Lung (tissue), 12 donors: ENCODE measurements around the gene GGPS1. TPM values are rescaled to one million over a fixed set of nuclear protein-coding genes. Genes with fewer than 3 reads are reported as not detected.

Experiments
- ATAC-seq: fragments of 200-7000 bp; cut with Tn5 transposase; one replicate; pipeline ENCODE4 v1.9.1; 2020; ENCODE audit warnings: moderate number of reproducible peaks; ENCODE audit not compliant: insufficient read depth, low FRiP score
- DNase-seq, 3 donors: peaks; one replicate each; pipeline ENCODE4 v3.0.0-alpha.2; 2013 to 2017
- H3K27ac ChIP-seq, 2 donors: one replicate each; pipeline ENCODE4 v1.5.1; 2013; ENCODE audit warnings: mild to moderate bottlenecking in 2 of 2, moderate library complexity in 2 of 2, control low read depth in 1 of 2, inconsistent platforms in 1 of 2, low read depth in 1 of 2, low read length in 1 of 2
- H3K27me3 ChIP-seq, 3 donors: one replicate each; pipeline ENCODE4 v1.5.1; 2013; ENCODE audit warnings: low read length in 2 of 3; ENCODE audit not compliant: control insufficient read depth in 3 of 3, insufficient read depth in 3 of 3
- H3K36me3 ChIP-seq, 4 donors: one replicate each; pipeline ENCODE4 v1.5.1; 2013; ENCODE audit warnings: low read length in 4 of 4, mild to moderate bottlenecking in 1 of 4, moderate library complexity in 1 of 4; ENCODE audit not compliant: control insufficient read depth in 4 of 4, insufficient read depth in 4 of 4
- H3K4me1 ChIP-seq, 5 donors: one replicate each; pipeline ENCODE4 v1.5.1; 2013; ENCODE audit warnings: low read length in 5 of 5, mild to moderate bottlenecking in 2 of 5, moderate library complexity in 1 of 5; ENCODE audit not compliant: control insufficient read depth in 5 of 5, insufficient read depth in 5 of 5
- H3K4me3 ChIP-seq: one replicate; pipeline ENCODE4 v1.5.1; 2013; ENCODE audit warnings: mild to moderate bottlenecking, control low read depth, moderate library complexity
- H3K9ac ChIP-seq, 2 donors: one replicate each; pipeline ENCODE4 v1.5.1; 2013; ENCODE audit warnings: low read length in 2 of 2, control low read depth in 1 of 2; ENCODE audit not compliant: insufficient read depth in 1 of 2
- H3K9me3 ChIP-seq, 4 donors: one replicate each; pipeline ENCODE4 v1.5.1; 2013; ENCODE audit warnings: low read length in 3 of 4, mild to moderate bottlenecking in 1 of 4, moderate library complexity in 1 of 4; ENCODE audit not compliant: control insufficient read depth in 4 of 4, insufficient read depth in 3 of 4
- CTCF ChIP-seq: IDR thresholded peaks from 2 replicates; pipeline ENCODE4 v1.5.1; 2012; ENCODE audit warnings: mild to moderate bottlenecking; ENCODE audit errors: control extremely low read depth, extremely low read depth
- WGBS, 2 donors: extraction: QIAGEN DNeasy Blood & Tissue Kit; methylation state at CpG; one replicate each; pipeline ENCODE4 v1.1.7; 2013; 5-methylcytosine and 5-hydroxymethylcytosine counted together
- polyA plus RNA-seq, 2 donors: library from polyadenylated mRNA; stranded (reverse); fragments of 200-250 nt; gene quantifications; one replicate each; pipeline ENCODE4 v1.2.1, GENCODE V29; 2013
- total RNA-seq, 2 donors: library from RNA; depleted of rRNA in 1 of 2; stranded (reverse); fragments of >200 nt in 1 of 2; gene quantifications; one replicate each; pipeline ENCODE4 v1.2.1, GENCODE V29; 2014 to 2021
- donor health status: control.
- donor health status: control.
- donor health status: Bipolar disorder and iron deficiency.
- donor health status: healthy.
- donor health status: DM: yes; HTN: yes; CAD: no.

GGPS1 gene
- total and polyA plus RNA-seq, 4 donors, result 16.3 to 34.0 (median 26.3) TPM

DNA sequence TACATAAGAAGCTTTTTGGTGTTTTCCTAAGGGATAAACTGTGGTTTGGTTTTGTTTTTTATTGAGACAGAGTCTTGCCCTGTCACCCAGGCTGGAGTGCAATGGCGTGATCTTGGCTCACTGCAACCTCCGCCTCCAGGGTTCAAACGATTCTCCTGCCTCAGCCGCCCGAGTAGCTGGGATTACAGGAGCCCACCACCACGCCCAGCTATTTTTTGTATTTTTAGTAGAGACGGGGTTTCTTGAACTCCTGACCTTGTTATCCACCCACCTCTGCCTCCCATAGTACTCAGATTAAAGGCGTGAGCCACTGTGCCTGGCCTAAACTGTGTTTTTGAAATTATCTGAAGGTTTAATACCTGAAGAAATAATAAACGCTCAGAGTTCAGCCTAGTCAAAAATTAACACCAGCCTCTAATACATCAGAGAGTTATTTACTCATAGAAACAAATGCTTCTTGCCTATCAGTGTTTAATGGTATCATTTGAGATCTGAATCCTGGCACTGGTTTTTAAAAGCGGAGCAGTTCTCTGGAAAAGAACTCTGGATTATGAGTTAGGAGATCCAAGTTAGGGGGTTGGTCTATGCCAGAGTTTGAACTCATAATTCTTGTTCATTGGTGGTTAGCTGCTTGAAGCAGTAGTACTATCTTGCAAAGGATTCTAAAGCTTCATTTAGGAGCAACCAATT, 29.1 kb upstream of the GGPS1 start:
- H3K36me3 ChIP-seq, result peaks cover 0 to 1% (median 0%) of the 10 kb centered on the region in 4 donors

DNA sequence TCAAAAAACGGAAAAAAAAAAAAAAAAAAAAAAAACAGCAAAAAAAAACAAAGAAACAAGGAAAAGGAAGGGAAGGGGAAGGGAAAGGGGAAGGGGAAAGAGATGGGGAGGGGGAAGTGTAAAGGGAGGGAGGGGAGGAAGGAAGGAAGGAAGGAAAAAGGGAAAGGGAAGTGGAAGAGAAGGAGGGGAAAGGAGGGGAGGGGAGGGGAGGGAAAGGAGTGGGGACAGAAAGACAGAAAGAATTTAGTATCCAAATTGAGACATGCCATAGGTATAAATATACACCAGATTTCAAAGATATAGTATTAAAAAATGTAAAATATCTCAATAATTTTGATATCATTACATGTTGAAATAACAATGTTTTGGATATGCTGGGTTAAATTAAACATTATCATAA, 26.2 kb upstream of the GGPS1 start:
- no peak for ATAC-seq
- Histone ChIP-seq H3K4me3 (no peak overlapping the region), H3K9ac (no peak overlapping the region), H3K27me3 (no peaks in the 10 kb centered on the region), H3K9me3 (no peaks in the 10 kb centered on the region), H3K27ac (no peak overlapping the region), H3K4me1 (peaks cover 6 to 16% (median 12%) of the 10 kb centered on the region in 5 donors), H3K36me3 (peaks cover 0 to 1% (median 0%) of the 10 kb centered on the region in 4 donors)
- DNase-seq, result no peak
- WGBS, 2 donors, result 82 to 91% methylated on average over 1 of the region's 1 CpG
- no peak for TF ChIP-seq CTCF

More for the DNA sequence above, 29.1 kb upstream of the GGPS1 start:
- Histone ChIP-seq H3K27me3 (no peaks in the 10 kb centered on the region), H3K9ac (no peak overlapping the region), H3K4me1 (peaks cover 0 to 5% (median 3%) of the 10 kb centered on the region in 5 donors), H3K4me3 (no peak overlapping the region), H3K27ac (no peak overlapping the region), H3K9me3 (no peaks in the 10 kb centered on the region)
- no peak for DNase-seq
- WGBS, 2 donors, result 80 to 83% methylated on average over 10 of the region's 10 CpGs
- no peak for ATAC-seq
- TF ChIP-seq CTCF, result no peak

GRCh38 chr1:235304549-235305451, 23.6 kb upstream of the GGPS1 start:
- peak overlapping the region; percentile 7 to 38 for H3K9ac ChIP-seq
- peak; percentile 27 to 35 (median 30) for DNase-seq
- no peak overlapping the region for H3K4me3 ChIP-seq
- no peak for TF ChIP-seq CTCF
- no peaks in the 10 kb centered on the region for H3K27me3 ChIP-seq
- H3K36me3 ChIP-seq, result peaks cover 0 to 1% (median 0%) of the 10 kb centered on the region in 4 donors
- peaks cover 6 to 20% (median 9%) of the 10 kb centered on the region in 5 donors for H3K4me1 ChIP-seq
- H3K9me3 ChIP-seq, result no peaks in the 10 kb centered on the region
- no peak overlapping the region for H3K27ac ChIP-seq
- ATAC-seq, result no peak
- 30 to 38% methylated on average over 6 of the region's 6 CpGs for WGBS, 2 donors
